Thymus (tissue), 11 donors: ENCODE results near the gene TIAL1. TPM values are rescaled to one million over a fixed set of nuclear protein-coding genes. Genes with fewer than 3 reads are reported as not detected.
"Not testable (repeated sequence)": the region's sequence is repeated elsewhere in the genome, so short reads cannot be mapped to it uniquely, and the experiment has no call there.

ENCODE experiments used
- DNase-seq, 9 donors: peaks; one replicate each; pipeline ENCODE4 v3.0.0-alpha.2; 2013; ENCODE audit warnings: low spot score in 9 of 9, low read depth in 6 of 9, missing footprints in 1 of 9
- H3K27ac ChIP-seq, 2 donors: one replicate each; pipeline ENCODE4 v1.5.1; 2013; ENCODE audit warnings: control low read depth in 1 of 2, low read depth in 1 of 2, low read length in 1 of 2, mild to moderate bottlenecking in 1 of 2, moderate library complexity in 1 of 2
- H3K27me3 ChIP-seq, 2 donors: one replicate each; pipeline ENCODE4 v1.5.1; 2013; ENCODE audit warnings: low read length in 1 of 2; ENCODE audit not compliant: control insufficient read depth in 2 of 2, insufficient read depth in 1 of 2
- H3K36me3 ChIP-seq, 2 donors: one replicate each; pipeline ENCODE4 v1.5.1; 2013; ENCODE audit warnings: low read length in 1 of 2, mild to moderate bottlenecking in 1 of 2, moderate library complexity in 1 of 2; ENCODE audit not compliant: control insufficient read depth in 2 of 2, insufficient read depth in 2 of 2
- H3K4me1 ChIP-seq, 2 donors: one replicate each; pipeline ENCODE4 v1.5.1; 2013; ENCODE audit warnings: low read length in 2 of 2; ENCODE audit not compliant: control insufficient read depth in 2 of 2, insufficient read depth in 2 of 2
- H3K4me3 ChIP-seq, 2 donors: one replicate each; pipeline ENCODE4 v1.5.1; 2013; ENCODE audit warnings: low read length in 2 of 2, control low read depth in 1 of 2, mild to moderate bottlenecking in 1 of 2
- H3K9me3 ChIP-seq, 2 donors: one replicate each; pipeline ENCODE4 v1.5.1; 2013; ENCODE audit warnings: low read length in 1 of 2, mild to moderate bottlenecking in 1 of 2; ENCODE audit not compliant: control insufficient read depth in 2 of 2, insufficient read depth in 1 of 2
- WGBS: extraction: QIAGEN DNeasy Blood & Tissue Kit; methylation state at CpG from one replicate; pipeline ENCODE4 v1.1.7; 2013; 5-methylcytosine and 5-hydroxymethylcytosine counted together
- polyA plus RNA-seq: library from polyadenylated mRNA; stranded (reverse); fragments of 200-250 nt; gene quantifications from one replicate; pipeline ENCODE4 v1.2.3, GENCODE V29; 2013
- total RNA-seq: library from RNA; stranded (reverse); fragments of 120-200 nt; gene quantifications from one replicate; pipeline ENCODE4 v1.2.4, GENCODE V29; 2013
- donor health status: healthy.

The TIAL1 gene
- total and polyA plus RNA-seq, 2 donors, result 42.6 to 128 TPM

DNA sequence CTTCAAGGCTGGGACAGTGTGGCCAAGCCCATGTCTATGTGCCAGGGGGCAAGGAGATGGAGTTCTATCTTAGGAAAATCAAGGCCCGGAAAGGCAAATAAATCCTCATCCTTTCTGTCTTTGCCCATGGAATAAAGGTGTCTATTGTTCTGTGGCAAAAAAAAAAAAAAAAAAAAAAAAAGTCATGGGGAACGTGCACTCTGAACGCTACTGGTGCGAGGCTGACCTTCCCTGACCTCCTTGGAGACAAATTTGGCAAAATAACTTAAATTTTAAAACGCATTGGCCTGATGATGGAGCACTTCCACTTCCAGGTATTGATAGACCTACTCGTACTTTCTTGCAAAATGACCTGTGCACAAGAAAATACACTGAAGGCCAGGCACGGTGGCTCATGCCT is 42.2 kb upstream of the TIAL1 start:
- Histone ChIP-seq H3K9me3 (no peaks in the 10 kb centered on the region), H3K27ac (no peak overlapping the region), H3K4me3 (no peak overlapping the region), H3K36me3 (no peaks in the 10 kb centered on the region), H3K27me3 (no peaks in the 10 kb centered on the region), H3K4me1 (no peaks in the 10 kb centered on the region)
- 92% methylated on average over 7 of the region's 7 CpGs for WGBS
- no peak for DNase-seq

DNA sequence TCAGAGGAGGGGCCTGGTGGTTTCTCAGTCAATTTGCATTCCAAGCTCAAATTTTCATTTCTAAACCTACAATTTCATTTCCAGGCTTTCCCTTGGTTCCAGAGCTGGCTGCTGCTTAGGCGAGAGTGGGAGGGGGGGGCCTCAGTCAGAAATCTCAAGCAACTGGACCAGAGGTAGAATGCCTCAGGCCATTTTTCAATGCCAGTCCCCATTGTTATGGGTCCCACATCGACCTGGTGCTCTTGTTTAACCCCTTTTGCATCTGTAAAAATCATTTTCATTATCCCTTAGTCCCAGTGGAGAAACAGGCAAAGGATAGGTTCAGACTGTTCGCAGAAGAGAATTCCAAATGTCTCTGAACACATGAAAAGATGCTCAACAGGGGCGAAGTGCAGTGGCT is 40.9 kb upstream of the TIAL1 start:
- DNase-seq, result no peak
- no peaks in the 10 kb centered on the region for H3K4me1 ChIP-seq
- H3K9me3 ChIP-seq, result no peaks in the 10 kb centered on the region
- no peaks in the 10 kb centered on the region for H3K27me3 ChIP-seq
- no peak overlapping the region for H3K4me3 ChIP-seq
- no peak overlapping the region for H3K27ac ChIP-seq
- WGBS, result 81% methylated on average over 4 of the region's 4 CpGs
- H3K36me3 ChIP-seq, result no peaks in the 10 kb centered on the region

DNA sequence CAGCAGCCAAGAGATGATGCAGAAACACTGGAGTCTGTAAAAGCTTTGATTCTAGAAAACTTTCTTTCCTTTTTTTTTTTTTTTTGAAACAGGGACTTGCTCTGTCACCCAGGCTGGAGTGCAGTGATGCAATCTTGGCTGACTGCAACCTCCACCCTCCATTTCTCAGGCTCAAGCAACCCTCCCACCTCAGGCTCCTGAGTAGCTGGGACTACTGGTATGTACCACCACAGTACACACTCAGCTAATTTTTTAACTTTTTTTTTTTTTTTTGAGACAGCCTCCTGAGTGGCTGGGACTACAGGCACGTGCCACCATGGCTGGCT is 37.4 kb upstream of the TIAL1 start:
- H3K4me3 ChIP-seq, result no peak overlapping the region
- no peaks in the 10 kb centered on the region for H3K4me1 ChIP-seq
- no peaks in the 10 kb centered on the region for H3K27me3 ChIP-seq
- no peaks in the 10 kb centered on the region for H3K9me3 ChIP-seq
- no peaks in the 10 kb centered on the region for H3K36me3 ChIP-seq
- DNase-seq, result no peak
- 94% methylated on average over 1 of the region's 1 CpG for WGBS
- H3K27ac ChIP-seq, result no peak overlapping the region

DNA sequence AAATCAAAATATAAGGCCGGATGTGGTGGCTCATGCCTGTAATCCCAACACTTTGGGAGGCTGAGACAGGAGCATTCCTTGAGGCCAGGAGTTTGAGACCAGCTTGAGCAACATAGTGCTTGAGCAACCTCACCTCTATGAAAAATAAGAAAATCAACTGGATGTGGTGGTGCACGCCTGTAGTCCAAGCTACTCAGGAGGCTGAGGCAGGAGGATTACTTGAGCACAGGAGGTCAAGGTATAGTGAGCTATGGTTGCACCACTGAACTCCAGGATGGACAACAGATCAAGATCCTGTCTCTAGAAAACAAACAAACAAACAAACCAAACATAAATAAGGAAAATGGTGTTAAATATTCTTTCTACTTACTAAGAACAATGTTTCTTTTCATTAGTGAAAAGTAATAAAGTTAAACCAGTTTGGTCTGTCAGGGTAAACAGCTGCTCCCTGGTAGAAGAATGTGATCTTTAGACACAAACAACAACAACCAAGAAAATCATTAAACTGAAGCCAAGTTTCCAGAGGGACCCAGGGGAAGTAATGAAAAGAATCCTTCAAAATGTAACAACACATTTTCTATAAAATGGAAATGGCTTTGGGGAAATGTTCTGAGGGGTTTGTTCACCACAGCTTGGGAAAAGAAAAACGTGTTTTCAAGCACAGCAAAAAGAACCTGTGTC is 36.9 kb upstream of the TIAL1 start:
- no peak overlapping the region for H3K4me3 ChIP-seq
- 92% methylated on average over 3 of the region's 3 CpGs for WGBS
- no peaks in the 10 kb centered on the region for H3K36me3 ChIP-seq
- no peak overlapping the region for H3K27ac ChIP-seq
- DNase-seq, result no peak
- H3K9me3 ChIP-seq, result no peaks in the 10 kb centered on the region
- no peaks in the 10 kb centered on the region for H3K4me1 ChIP-seq
- no peaks in the 10 kb centered on the region for H3K27me3 ChIP-seq

DNA sequence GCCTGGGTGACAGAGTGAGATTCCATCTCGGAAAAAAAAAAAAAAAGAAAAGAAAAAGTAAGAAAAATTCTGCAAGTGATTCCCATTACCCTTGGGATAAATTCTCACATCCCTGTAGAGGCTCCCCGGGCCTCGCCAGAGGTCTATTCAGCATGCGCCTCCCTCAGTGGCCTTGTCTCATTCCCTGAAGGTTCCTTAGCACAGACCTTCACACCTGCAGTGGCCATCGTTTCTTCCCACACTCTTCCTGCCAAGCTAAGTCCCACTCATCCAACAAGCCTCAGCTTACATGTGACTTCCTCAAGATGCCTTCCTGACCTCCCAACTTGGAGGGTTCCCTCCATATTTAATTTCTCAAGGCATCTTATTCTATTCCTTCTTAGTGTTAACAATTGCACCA is 33.5 kb upstream of the TIAL1 start:
- Histone ChIP-seq H3K36me3 (no peaks in the 10 kb centered on the region), H3K4me3 (no peak overlapping the region), H3K27me3 (no peaks in the 10 kb centered on the region), H3K27ac (no peak overlapping the region), H3K4me1 (no peaks in the 10 kb centered on the region), H3K9me3 (no peaks in the 10 kb centered on the region)
- no peak for DNase-seq
- WGBS, result 94% methylated on average over 5 of the region's 5 CpGs

DNA sequence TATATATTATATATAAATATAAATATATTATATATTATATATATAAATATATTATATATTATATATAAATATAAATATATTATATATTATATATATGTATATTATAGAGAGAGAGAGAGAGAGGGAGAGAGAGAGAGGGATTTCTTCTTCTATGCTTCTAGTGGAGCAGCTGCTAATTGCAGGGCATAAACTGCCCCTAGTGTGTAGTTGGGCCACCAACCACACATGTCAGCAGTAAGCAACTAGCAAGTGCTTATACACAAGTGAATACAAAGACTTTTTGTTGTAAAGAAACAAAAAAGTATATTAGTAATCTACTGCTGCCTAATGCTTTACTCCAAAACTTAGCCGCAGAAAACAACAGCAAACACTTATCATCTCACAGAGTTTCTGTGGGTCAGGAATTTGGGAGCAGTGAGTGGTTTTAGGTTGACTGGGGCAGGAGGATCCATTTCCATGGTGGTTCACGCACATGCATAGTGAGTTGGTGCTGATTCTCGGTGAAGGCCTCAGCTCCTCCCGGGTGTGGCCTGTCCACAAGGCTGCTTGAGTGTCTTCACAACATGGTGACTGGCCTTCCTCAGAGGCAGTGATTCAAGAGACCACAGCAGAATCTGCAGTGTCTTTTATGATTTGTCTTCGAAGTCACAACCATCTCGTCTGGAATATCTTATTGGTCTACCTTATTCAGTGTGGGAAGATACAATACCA is 29.0 kb upstream of the TIAL1 start:
- Histone ChIP-seq H3K27ac (no peak overlapping the region), H3K27me3 (no peaks in the 10 kb centered on the region), H3K4me3 (no peak overlapping the region), H3K36me3 (no peaks in the 10 kb centered on the region), H3K9me3 (no peaks in the 10 kb centered on the region), H3K4me1 (no peaks in the 10 kb centered on the region)
- peak in 1 of 9 donors; percentile 13 for DNase-seq
- WGBS, result 98% methylated on average over 6 of the region's 6 CpGs

DNA sequence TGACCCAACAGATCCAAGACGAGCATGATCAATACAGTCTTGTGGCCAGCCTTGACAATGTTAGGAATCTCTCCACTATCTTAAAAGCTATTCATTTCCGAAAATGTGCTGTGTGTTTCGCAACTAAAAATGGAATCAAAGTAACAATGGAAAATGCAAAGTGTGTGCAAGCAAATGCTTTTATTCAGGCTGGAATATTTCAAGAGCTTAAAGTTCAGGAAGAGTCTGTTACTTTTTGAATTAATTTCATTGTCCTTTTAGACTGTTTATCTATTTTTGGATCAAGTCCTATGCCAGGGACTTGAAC is 24.3 kb upstream of the TIAL1 start:
- no peaks in the 10 kb centered on the region for H3K27me3 ChIP-seq
- no peak for DNase-seq
- no peaks in the 10 kb centered on the region for H3K36me3 ChIP-seq
- no peak overlapping the region for H3K27ac ChIP-seq
- 97% methylated on average over 3 of the region's 3 CpGs for WGBS
- no peaks in the 10 kb centered on the region for H3K9me3 ChIP-seq
- H3K4me1 ChIP-seq, result peaks cover 0 to 11% of the 10 kb centered on the region in 2 donors
- no peak overlapping the region for H3K4me3 ChIP-seq

DNA sequence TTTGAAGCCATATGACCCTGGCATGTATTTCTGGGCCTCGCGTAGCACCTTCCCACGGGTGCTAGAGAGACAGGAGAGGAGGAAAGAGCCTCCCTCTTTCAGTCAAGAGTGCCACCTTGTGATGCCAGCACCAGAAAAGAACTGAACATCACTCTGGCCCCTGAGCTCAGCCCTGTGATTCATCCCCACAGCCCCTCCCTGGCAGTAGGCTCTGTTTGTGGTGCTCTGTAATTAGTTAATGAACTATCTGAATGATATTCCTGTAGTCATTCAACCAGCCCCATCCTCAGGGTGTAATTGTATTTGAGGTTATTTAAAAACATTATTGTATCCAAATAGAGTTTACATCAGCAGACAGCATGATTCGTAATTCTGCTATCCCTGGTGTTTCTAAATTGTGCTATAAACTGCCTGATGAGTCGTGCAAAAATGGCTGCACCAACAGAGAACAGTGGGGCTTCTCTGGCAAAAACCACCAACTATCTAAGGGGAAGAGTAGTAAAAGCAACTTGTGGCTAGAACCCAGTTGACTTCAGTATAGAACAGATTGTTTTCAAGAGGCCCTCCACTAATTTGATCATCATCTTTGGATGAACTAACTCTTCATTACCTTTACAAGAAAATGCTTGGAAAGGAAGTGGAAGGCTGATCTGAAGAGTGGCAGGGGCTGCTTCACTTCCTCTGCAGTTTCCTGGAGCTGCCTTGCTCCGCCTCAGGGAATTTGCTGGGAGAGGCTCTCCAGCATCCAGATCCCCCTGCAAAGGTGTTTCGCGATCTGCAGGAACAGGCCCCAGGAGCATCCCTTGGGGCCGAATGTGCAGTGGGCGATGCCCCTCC is 23.7 kb upstream of the TIAL1 start:
- Histone ChIP-seq H3K4me3 (no peak overlapping the region), H3K9me3 (no peaks in the 10 kb centered on the region), H3K4me1 (peaks cover 0 to 11% of the 10 kb centered on the region in 2 donors), H3K36me3 (no peaks in the 10 kb centered on the region), H3K27ac (no peak overlapping the region), H3K27me3 (no peaks in the 10 kb centered on the region)
- 91% methylated on average over 10 of the region's 10 CpGs for WGBS
- peak in 1 of 9 donors; percentile 21 for DNase-seq

DNA sequence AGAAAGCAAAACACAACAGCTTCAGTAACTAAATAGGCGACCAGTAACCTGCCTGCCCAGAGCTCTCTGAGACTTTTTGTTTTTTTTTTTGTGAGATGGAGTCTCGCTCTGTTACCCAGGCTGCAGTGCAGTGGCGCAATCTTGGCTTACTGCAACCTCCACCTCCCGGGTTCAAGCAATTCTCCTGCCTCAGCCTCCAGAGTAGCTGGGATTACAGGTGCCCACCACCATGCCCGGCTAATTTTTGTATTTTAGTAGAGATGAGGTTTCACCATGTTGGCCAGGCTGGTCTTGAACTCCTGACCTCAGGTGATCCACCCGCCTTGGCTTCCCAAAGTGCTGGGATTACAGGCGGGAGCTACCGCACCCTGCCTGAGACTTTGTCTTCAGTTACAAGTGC is 23.0 kb upstream of the TIAL1 start:
- 98% methylated on average over 8 of the region's 8 CpGs for WGBS

More for the DNA sequence above, 23.0 kb upstream of the TIAL1 start:
- not testable (repeated sequence) for DNase-seq, H3K27ac ChIP-seq, H3K9me3 ChIP-seq, H3K4me3 ChIP-seq, H3K36me3 ChIP-seq, H3K27me3 ChIP-seq
- peaks cover 0 to 11% of the 10 kb centered on the region in 2 donors for H3K4me1 ChIP-seq
